SH-SY5Y (cell line): ENCODE measurements around the gene TPCN1.

Experiments
- GATA2 ChIP-seq: IDR thresholded peaks from 2 replicates; pipeline ENCODE4 v1.6.1; 2011; ENCODE audit warnings: mild to moderate bottlenecking, low read depth, low read length
- GATA3 ChIP-seq: IDR thresholded peaks from 2 replicates; pipeline ENCODE4 v1.6.1; 2011; ENCODE audit warnings: low read depth, mild to moderate bottlenecking, low read length, moderate library complexity

Gene TPCN1

DNA sequence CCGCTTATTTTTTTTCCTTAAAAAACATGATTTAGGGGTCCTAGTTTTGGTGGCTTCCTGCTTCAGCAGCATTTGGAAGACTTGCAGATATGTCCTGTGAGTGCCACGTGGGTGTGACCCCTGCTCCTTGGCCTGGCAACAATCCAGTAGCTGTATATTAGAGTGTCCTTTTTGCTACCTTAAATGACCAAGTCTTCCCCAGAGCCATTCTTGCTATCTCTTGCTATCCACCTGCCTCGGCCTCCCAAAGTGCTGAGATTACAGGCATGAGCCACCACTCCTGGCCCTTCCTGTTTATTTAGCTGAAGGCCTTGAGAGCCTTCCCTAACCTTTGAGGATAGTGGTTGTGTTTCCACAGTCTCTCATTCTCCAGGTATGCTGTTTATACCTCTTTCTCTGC is 17.0 kb downstream of the TPCN1 start:
- no peak for TF ChIP-seq GATA2
- no peak for TF ChIP-seq GATA3

DNA sequence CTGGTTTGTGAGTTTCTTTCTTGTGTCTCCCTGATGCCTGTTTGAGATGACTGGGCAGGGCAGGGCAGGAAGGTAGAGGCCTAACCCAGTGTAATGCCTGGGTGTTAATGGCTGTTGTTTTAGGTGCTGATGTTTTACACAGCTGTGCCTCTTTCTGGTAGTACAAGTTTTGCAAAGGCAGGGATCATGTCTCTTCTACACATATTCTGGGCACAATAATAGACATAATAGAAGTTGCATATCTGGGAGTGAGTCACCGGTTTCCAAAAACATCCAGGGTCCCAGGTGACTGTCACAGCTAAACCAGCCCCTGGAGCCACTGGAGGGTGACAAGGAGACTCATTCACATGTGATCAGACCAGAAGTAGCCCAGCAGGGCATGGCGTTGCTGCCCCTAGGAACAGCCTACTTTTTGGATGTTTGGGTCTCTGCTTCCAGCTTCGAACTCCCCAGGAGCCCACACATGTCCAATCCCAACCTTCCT is 18.1 kb downstream of the TPCN1 start:
- TF ChIP-seq GATA3 (no peak), GATA2 (no peak)

DNA sequence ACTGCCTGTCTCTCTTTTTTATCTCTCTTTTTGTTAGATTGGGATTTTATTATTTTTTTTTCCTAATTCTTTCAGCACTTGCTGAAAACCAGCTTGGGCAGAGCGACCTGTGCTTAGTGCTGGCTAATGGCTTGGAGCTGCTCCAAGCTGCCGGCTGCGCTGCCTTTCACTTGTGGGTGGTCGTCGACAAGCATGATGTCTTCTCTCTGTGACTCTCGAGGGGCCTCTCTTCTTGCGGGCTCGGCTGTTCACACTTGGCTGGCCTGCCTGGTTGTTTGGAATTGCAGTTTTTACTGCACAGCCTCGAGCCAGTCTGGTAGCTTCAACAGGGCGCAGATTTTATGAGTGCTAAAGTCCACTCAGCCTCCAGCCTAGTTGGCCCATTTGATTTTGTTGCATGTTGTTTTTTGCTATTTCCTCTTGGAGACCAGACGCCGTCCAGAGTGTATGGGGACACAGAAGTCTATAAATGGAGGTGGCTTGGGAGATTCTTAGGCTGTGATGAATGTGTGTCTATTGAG is 18.6 kb downstream of the TPCN1 start:
- TF ChIP-seq GATA2 (no peak), GATA3 (no peak)

DNA sequence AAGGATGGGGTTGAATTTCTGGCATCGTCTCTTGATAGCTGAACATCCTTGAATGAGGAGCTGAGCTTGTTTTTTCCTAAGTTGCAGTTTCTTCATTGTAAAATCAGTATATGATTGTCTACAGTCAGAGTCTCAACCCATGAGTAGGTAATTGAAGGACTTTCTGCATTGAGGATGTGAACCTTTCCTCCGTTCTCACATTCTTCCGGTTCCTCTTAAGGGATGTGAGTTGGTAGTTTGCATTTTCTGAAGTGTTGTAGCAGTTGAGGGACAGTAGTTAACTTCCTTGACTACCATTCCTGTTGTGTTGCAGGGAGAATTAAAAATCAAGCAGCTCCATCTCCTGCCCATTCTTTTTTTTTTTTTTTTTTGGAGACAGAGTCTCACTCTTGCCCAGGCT is 19.1 kb downstream of the TPCN1 start:
- TF ChIP-seq GATA2 = no peak
- no peak for TF ChIP-seq GATA3

DNA sequence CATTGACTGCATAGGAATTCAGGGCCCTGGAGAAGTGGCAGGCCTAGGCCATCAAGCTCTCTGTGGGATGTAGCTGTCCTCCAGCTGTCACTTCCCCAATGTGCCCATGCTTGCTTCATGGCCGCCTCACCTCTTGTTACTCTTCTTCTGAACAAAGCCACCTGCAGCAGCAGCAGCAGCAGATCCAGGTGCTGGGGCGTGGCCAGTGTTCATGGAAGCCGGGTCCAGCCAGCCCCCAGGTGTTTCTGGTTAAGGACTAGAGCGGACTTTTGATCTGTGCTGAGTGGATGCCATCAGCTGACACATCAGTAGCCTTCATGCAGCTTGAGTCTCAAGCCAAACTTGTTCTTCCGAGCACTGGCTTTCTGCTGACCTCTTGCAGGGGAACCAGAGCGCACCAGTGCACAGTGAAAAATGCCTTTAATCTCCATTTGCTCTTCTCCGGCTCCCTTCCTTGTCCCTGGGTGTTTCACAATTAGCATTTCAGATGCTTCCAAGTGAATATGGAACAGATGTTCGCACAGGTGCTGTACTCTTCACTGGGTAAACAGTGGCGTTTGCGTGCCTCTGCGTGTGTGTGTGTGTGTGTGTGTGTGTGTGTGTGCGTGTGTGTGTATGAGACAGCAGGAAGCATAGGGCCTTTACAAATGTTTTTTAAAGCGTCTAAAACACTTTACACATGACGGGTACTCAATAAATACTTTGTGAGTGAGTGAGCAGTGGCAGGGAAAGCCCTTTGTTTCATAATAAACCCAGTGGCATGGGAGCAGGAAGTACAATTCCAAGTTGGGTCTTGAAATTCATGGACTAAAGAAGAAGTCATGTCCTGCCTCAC is 20.1 kb downstream of the TPCN1 start:
- TF ChIP-seq GATA3 = no peak
- no peak for TF ChIP-seq GATA2

DNA sequence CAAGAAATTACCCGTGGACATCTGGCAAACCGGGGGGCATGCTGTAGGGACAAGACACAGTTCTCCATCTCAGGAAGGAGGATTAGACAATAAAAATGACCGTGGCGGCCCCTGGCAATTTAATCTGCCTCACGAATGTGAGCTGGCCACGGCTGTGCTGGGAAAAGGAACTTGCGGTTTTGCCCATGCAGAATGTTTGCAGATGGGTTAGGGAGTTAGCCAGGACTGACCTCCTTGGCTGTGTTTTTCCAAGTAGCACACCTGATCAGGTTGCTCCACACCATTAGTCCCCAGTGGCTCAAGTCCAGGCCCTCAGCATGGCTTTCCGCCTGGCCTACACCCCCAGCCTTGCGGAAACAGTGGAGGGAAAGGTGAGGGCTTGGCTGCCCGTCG is 20.8 kb downstream of the TPCN1 start:
- TF ChIP-seq GATA2 (no peak), GATA3 (no peak)

DNA sequence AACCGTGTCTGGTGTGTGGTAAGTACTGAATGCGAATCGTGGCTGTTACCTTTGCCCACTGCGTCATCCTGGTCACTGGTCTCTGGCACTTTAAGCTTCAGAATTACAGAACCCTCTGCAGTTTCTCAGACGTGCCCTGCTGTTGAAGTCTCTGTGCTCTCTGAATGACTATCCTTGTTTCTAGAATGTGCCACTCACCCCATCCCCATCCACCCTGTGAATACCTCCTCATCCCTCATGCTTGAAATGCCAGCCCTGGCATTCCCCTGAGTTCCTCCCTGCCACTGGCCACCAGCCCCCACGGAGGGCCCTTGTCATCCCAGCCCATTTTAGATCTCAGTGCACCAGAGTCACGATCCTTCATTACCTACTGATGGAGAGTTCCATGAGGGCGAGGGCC is 21.3 kb downstream of the TPCN1 start:
- no peak for TF ChIP-seq GATA3
- TF ChIP-seq GATA2 = no peak

DNA sequence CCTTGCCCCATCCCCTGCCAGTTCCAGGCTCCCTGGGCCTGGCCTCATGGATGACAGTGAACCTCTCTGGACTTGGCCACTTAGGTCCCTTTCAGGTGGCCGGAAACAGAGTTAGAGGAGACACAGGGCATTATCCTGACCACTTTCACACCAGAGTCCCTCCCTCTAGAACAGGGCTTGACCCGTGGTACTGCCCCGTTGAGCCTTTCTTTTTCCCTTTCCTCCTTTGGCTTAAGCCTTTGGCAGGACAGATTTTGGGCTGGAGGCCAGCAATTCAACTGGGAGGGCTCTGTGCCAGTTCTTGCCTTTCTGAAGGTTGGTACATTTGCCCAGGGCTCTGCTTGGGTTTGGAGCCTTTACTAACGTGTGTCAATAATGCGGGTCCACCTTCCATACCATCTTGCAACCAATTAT is 22.8 kb downstream of the TPCN1 start:
- TF ChIP-seq GATA3 = no peak
- TF ChIP-seq GATA2 = no peak

DNA sequence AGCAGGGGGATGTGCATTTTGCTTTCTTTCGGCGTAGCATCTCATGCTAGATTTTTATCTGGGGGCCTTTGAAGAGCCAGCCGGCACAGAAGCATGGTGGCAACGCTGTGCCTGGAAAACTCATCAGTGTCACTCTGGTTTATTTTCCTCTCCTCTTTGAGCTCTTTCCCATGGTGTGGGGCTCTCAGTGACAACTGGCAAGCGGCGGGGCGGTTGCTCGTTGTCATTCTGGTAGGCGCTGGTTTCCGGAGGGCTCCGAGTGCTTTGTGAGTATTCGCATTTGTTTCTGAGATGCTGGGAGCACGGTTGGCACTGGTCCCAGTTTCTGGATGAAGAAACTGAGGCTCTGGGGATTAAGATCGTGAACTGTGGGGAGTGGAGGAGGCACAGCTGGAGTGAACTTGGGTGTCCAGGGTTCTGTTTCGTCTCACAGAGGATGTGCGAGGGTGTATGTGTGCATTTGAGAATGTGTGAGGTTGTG is 23.3 kb downstream of the TPCN1 start:
- TF ChIP-seq GATA3 = no peak
- TF ChIP-seq GATA2 = peak; percentile 88

DNA sequence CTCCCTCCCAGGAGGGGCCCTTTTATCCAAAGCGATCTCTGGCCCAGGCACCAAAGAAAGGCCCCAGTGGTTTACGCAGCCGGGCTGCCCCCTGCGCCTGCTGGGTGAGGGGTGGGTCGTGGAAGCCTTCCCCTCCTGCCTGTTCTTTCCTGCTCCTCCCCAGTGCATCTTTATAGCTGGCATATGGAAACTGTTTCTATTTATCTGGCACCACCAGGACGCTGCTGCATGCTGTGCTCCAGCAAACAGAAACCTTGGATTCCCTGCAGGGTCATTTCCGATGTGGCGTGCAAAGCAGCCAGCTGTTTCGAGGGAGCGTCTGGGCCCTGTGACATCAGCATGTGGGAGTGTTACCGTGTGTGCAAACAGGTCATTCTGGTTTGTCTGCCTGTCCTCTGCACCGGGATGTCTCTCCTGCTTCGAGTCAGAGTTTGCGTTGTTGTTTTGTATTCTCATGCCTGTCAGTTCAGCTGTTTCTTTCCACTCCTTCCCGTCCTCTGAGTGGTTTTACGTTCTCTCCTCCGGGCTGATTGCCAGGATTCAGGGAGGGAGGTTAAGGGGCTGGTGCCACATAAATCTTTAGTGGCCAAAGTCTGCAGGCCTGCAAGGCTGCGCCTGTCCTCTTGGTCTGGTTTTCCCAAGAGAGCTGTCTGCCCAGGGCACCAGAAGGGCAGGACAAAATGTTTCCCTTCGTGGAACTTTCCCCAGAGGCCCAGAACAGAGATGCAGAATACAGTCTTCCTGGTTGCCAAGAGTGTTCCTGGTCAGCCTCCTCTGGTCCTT is 24.6 kb downstream of the TPCN1 start:
- TF ChIP-seq GATA2 = peak; percentile 84
- no peak for TF ChIP-seq GATA3

DNA sequence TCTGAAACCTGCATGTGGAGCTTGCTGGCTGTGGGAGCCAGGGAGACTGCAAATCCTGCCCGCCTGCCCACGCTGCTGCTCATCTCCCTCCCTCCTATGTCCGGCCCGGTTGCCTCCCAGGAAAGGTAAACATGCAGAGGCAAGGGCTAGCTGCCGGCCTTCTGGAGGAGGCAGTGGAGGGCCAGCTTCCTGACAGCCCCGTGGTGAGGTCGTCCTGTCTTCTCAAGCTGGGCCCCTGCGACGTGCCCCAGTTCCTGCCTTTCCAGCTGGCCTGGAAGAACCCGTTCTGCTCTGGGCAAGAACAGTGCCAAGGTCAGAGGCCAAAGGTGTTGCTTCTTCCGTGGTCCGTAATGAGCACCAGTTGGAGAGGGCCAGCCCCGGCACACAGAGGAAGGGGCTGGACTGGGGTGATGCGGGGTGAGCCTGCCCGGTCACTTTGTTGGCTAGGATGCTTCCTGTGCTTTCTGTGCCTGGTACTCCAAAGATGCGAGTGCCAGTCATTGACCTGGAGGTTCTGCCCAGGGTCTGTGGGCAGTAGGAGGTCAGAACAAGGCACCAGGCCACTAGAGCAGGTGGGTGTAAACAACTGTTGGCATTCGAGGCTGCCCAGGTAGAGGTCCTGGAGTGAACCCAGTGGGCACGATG is 25.3 kb downstream of the TPCN1 start:
- TF ChIP-seq GATA2 (no peak), GATA3 (no peak)

DNA sequence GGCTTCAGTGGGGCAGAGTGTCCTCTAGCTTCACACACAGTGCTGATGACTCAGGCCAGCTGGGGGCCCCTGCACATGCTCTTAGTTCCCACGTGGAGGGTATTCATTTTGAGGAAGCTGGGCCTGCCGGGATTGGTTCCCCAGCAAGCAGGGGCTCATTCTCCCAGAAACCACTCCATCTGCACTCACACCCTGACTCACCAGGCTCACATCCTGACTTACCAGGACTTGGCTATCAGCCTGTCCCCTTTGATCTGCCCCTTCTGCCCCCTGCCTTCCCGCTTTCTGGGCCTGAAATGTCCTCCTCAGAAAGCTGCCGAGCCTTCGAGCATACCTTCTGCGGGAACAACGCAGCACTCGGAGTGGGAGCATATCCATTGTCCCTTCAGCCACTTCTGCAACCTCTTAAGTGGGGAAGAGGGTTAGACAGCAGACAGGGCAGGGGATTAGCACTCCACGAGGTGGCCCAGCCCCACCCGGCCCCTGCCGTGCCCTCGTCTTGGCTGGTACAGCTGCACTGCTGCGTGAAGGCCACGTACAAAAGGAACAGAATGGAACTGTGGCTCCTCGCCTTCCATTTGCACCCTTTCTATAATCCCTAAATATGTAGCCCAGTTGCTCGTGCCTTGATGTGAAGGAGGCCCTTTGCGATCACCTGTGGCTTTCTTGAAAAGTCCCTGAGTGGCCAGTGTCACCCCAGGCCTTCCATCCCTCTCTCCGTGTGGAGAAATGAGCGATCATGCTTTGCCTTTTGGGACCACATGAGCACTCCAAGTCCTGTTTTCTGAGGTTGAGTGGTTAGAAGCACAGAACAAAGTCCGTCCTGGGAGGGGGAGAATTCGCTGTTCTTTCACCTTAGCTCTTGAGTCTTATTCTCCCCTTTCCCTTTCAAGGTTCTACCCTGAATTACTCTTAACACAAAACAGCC is 26.1 kb downstream of the TPCN1 start:
- TF ChIP-seq GATA3 (no peak), GATA2 (no peak)

DNA sequence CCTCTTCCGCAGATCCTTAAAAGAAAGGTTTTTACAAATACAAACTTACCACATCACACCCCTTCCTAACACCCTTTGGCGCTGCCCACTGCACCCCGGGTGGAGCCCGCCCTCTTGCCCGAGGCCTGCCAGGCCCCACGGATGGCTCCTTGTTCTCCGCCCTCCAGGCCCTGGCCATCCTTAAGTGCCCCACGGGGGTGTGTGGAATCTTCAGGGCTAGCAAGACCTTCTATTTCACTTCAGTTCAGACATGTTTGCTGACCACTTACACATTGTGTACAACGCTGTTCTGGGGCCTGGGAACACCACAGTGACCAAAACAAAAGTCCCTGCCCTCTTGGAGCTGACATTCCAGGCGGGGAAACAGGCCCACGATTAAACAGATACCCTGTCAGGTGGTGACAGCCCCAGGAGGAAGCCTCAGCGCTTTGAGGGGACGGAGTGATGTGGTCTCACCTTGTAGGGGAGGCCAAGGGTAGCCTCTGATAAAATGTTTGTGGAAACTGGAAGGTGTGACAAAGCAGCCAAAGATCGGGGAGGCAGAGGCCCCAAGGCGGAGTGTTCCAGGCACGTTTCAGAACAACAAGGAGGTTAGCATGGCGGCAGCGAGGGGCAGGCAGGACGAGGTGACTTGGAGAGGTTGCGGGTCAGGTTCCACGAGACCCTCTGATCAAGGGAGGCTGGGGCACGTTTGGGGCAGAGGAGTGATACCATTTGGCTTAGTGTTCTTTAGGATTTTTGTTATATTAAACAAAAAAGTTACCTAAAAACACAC is 27.0 kb downstream of the TPCN1 start:
- TF ChIP-seq GATA2 = no peak
- TF ChIP-seq GATA3 = no peak
